Measurements from ENCODE around the gene CYP19A1. TPM values are rescaled to one million over a fixed set of nuclear protein-coding genes. Genes with fewer than 3 reads are reported as not detected.

The CYP19A1 gene
- polyA plus RNA-seq, 1 experiment, result not detected

GRCh38 chr15:51333571-51333970, 4.8 kb downstream of the CYP19A1 start:
- Histone ChIP-seq H3K4me3 (ENCODE audit: low read depth, low read length) (no peak overlapping the region), H3K27me3 (ENCODE audit: control insufficient read depth, insufficient read depth, low read length) (peaks cover 37% of the 10 kb centered on the region), H3K27ac (ENCODE audit: low read depth, low read length) (no peak overlapping the region), H3K9me3 (ENCODE audit: control insufficient read depth, insufficient read depth, low read length) (no peaks in the 10 kb centered on the region)
- ChIA-PET CTCF (no interaction called here), POLR2A (no interaction called here)
- no peak for DNase-seq (ENCODE audit: low read depth, low spot score)
- no peak for TF ChIP-seq CTCF (IDR thresholded peaks at IDR 0.05; ENCODE audit: low read depth, low read length)

- POLR2A ChIA-PET, result no interaction called here
- DNase-seq (ENCODE audit: low read depth, low spot score), result no peak
- Histone ChIP-seq H3K4me3 (ENCODE audit: low read depth, low read length) (no peak overlapping the region), H3K9me3 (ENCODE audit: control insufficient read depth, insufficient read depth, low read length) (no peaks in the 10 kb centered on the region), H3K27me3 (ENCODE audit: control insufficient read depth, insufficient read depth, low read length) (peaks cover 30% of the 10 kb centered on the region), H3K27ac (ENCODE audit: low read depth, low read length) (no peak overlapping the region)
- CTCF ChIA-PET, result interaction anchor here (0.6 to 1.0 kb wide), 2 partner anchors 51 to 169 kb away, joined by 3 read pairs; no protein-coding TSS in a partner anchor
- no peak for TF ChIP-seq CTCF (IDR thresholded peaks at IDR 0.05; ENCODE audit: low read depth, low read length)
These were observed 5.9 kb downstream of the CYP19A1 start for GRCh38 chr15:51332206-51333147.

- H3K9me3 ChIP-seq (ENCODE audit: control insufficient read depth, insufficient read depth, low read length), result no peaks in the 10 kb centered on the region
- CTCF ChIA-PET, result interaction anchor here (1.0 kb wide), 1 partner anchor 49 kb away, joined by 3 read pairs; no protein-coding TSS in a partner anchor
- DNase-seq (ENCODE audit: low read depth, low spot score), result no peak
- H3K4me3 ChIP-seq (ENCODE audit: low read depth, low read length), result no peak overlapping the region
- POLR2A ChIA-PET, result no interaction called here
- peaks cover 32% of the 10 kb centered on the region for H3K27me3 ChIP-seq (ENCODE audit: control insufficient read depth, insufficient read depth, low read length)
- no peak overlapping the region for H3K27ac ChIP-seq (ENCODE audit: low read depth, low read length)
- TF ChIP-seq CTCF (IDR thresholded peaks at IDR 0.05; ENCODE audit: low read depth, low read length), result no peak
These were observed 7.3 kb downstream of the CYP19A1 start for GRCh38 chr15:51331141-51331540.

- Histone ChIP-seq H3K27me3 (ENCODE audit: control insufficient read depth, insufficient read depth, low read length) (peaks cover 25% of the 10 kb centered on the region), H3K27ac (ENCODE audit: low read depth, low read length) (no peak overlapping the region), H3K9me3 (ENCODE audit: control insufficient read depth, insufficient read depth, low read length) (no peaks in the 10 kb centered on the region), H3K4me3 (ENCODE audit: low read depth, low read length) (no peak overlapping the region)
- no peak for TF ChIP-seq CTCF (IDR thresholded peaks at IDR 0.05; ENCODE audit: low read depth, low read length)
- ChIA-PET CTCF (no interaction called here), POLR2A (no interaction called here)
- no peak for DNase-seq (ENCODE audit: low read depth, low spot score)
These were observed 9.5 kb downstream of the CYP19A1 start for GRCh38 chr15:51328926-51329325.

GRCh38 chr15:51327081-51327480, 11.3 kb downstream of the CYP19A1 start:
- CTCF ChIA-PET, result no interaction called here
- no peak overlapping the region for H3K27ac ChIP-seq (ENCODE audit: low read depth, low read length)

More at GRCh38 chr15:51327081-51327480, 11.3 kb downstream of the CYP19A1 start:
- Histone ChIP-seq H3K27me3 (ENCODE audit: control insufficient read depth, insufficient read depth, low read length) (peaks cover 36% of the 10 kb centered on the region), H3K9me3 (ENCODE audit: control insufficient read depth, insufficient read depth, low read length) (no peaks in the 10 kb centered on the region), H3K4me3 (ENCODE audit: low read depth, low read length) (no peak overlapping the region)
- no peak for TF ChIP-seq CTCF (IDR thresholded peaks at IDR 0.05; ENCODE audit: low read depth, low read length)
- POLR2A ChIA-PET, result no interaction called here
- DNase-seq (ENCODE audit: low read depth, low spot score), result no peak
